CD4-positive, alpha-beta T cell (primary cell): Measurements from ENCODE around the gene DHRS13. TPM values are rescaled to one million over a fixed set of nuclear protein-coding genes. Genes with fewer than 3 reads are reported as not detected.
"Not testable (repeated sequence)": the region's sequence is repeated elsewhere in the genome, so short reads cannot be mapped to it uniquely, and the experiment has no call there.

ENCODE experiments used
- ATAC-seq: fragments of 200-7000 bp; cut with Tn5 transposase; one replicate; pipeline ENCODE4 v1.10.0; 2022; ENCODE audit warnings: mild to moderate bottlenecking; ENCODE audit not compliant: poor library complexity
- CTCF ChIA-PET: fragments of 350-600 bp; sonication (Branson Sonifier 250); formaldehyde crosslinking; loops from one replicate; lab custom pipeline; 2021; ENCODE audit warnings: antibody characterized with exemption, inconsistent platforms; lab: Charles Lee
- POLR2A ChIA-PET: fragments of 350-600 bp; sonication (Branson Sonifier 250); formaldehyde crosslinking; loops from one replicate; lab custom pipeline; 2021; ENCODE audit warnings: antibody characterized with exemption, inconsistent platforms; lab: Charles Lee
- DNase-seq, 14 experiments: peaks; one replicate each; pipeline ENCODE4 v3.0.0-alpha.2; 2013 to 2020; ENCODE audit warnings: mixed read lengths in 2 of 14
- H3K27ac ChIP-seq, 2 donors: one replicate each; pipeline versions ENCODE4 v1.5.1 to v1.7.0; 2013; ENCODE audit warnings: low read length in 2 of 2, low read depth in 1 of 2, mild to moderate bottlenecking in 1 of 2
- H3K27me3 ChIP-seq, 2 experiments: 1 replicate in 1 of 2; 2 replicates in 1 of 2; pipeline versions ENCODE4 v1.6.1 to v1.7.0; 2013; ENCODE audit warnings: low read length in 2 of 2, control low read depth in 1 of 2, mild to moderate bottlenecking in 1 of 2, moderate library complexity in 1 of 2; ENCODE audit not compliant: insufficient read depth in 2 of 2, control insufficient read depth in 1 of 2
- H3K36me3 ChIP-seq: one replicate; pipeline ENCODE4 v1.6.1; 2013; ENCODE audit warnings: low read length, control low read depth; ENCODE audit not compliant: insufficient read depth
- H3K4me1 ChIP-seq: one replicate; pipeline ENCODE4 v1.6.1; 2013; ENCODE audit warnings: low read length, control low read depth; ENCODE audit not compliant: insufficient read depth
- H3K4me3 ChIP-seq: one replicate; pipeline ENCODE4 v1.5.1; 2013; ENCODE audit warnings: mild to moderate bottlenecking, low read length, moderate library complexity
- H3K9me3 ChIP-seq, 2 experiments: 1 replicate in 1 of 2; 2 replicates in 1 of 2; pipeline versions ENCODE4 v1.6.1 to v1.7.0; 2013; ENCODE audit warnings: low read length in 2 of 2, mild to moderate bottlenecking in 2 of 2, control low read depth in 1 of 2, moderate library complexity in 1 of 2; ENCODE audit not compliant: control insufficient read depth in 1 of 2, insufficient read depth in 1 of 2
- H3K27ac Mint-ChIP-seq: one replicate; pipeline ENCODE4 v1.8.0; 2020; ENCODE audit warnings: mixed read lengths
- H3K27me3 Mint-ChIP-seq: one replicate; pipeline ENCODE4 v1.8.0; 2021; ENCODE audit warnings: mixed read lengths
- H3K36me3 Mint-ChIP-seq: one replicate; pipeline ENCODE4 v1.8.0; 2021; ENCODE audit warnings: low read depth, mixed read lengths
- H3K4me1 Mint-ChIP-seq: one replicate; pipeline ENCODE4 v1.8.0; 2021; ENCODE audit warnings: low read depth, mixed read lengths
- H3K4me3 Mint-ChIP-seq: one replicate; pipeline ENCODE4 v1.8.0; 2020; ENCODE audit warnings: mild to moderate bottlenecking, mixed read lengths
- H3K9me3 Mint-ChIP-seq: one replicate; pipeline ENCODE4 v1.8.0; 2020; ENCODE audit warnings: mixed read lengths
- CTCF ChIP-seq: fragments of 200-600 bp; IDR thresholded peaks from one replicate; pipeline ENCODE4 v1.8.0; 2022; ENCODE audit warnings: antibody characterized with exemption, mild to moderate bottlenecking
- intact Hi-C, 2 experiments: fragments of 100-400 bp; cut with DNase I in 1 of 2; cut with micrococcal nuclease in 1 of 2; formaldehyde crosslinking; loops; one replicate each; pipeline versions ENCODE4 v1.15.1 to v1.9.0; 2023 to 2025; cut with DNase I, micrococcal nuclease
- total RNA-seq, 174 experiments: library from RNA in 2 of 174; stranded (reverse) in 2 of 174; gene quantifications; one replicate each; pipeline ENCODE4 v1.2.3 and lab custom pipeline; 2021 to 2026

Gene DHRS13
- total RNA-seq, 2 experiments from 2014 or later, result 33.5 to 34.3 TPM

GRCh38 chr17:28893248-28894183, 9.4 kb downstream of the DHRS13 start:
- H3K9me3 ChIP-seq, intact Hi-C loops, H3K9me3 Mint-ChIP-seq, H3K27me3 Mint-ChIP-seq, H3K27me3 ChIP-seq: not testable (repeated sequence)
- peaks cover 58% of the 10 kb centered on the region for H3K4me1 Mint-ChIP-seq
- Histone ChIP-seq H3K4me1 (peaks cover 84% of the 10 kb centered on the region), H3K4me3 (peak overlapping the region; percentile 30), H3K27ac (peak overlapping the region; percentile 84 to 86), H3K36me3 (peaks cover 17% of the 10 kb centered on the region)
- DNase-seq (peak in 6 of 14 experiments; percentile 16 to 65 (median 30)), ATAC-seq (peak; percentile 34)
- peaks cover 53% of the 10 kb centered on the region for H3K36me3 Mint-ChIP-seq
- ChIA-PET POLR2A (interaction anchor here (0.6 to 2.4 kb wide), 10 partner anchors 9 to 724 kb away, joined by 3 to 14 read pairs (median 6); partner anchors contain the start of genes DHRS13, FAM222B, PHF12 and RPL23A), CTCF (interaction anchor here (0.7 to 3.7 kb wide), 8 partner anchors 10 to 166 kb away, joined by 3 to 25 read pairs (median 3); partner anchors contain the start of genes DHRS13, ERAL1 and TRAF4)
- H3K4me3 Mint-ChIP-seq, result peak overlapping the region; percentile 77
- peak overlapping the region; percentile 95 for H3K27ac Mint-ChIP-seq

- POLR2A ChIA-PET, result interaction anchor here (0.6 to 2.3 kb wide), 7 partner anchors 10 to 172 kb away, joined by 3 to 14 read pairs (median 6); partner anchors contain the start of genes DHRS13, PHF12 and RPL23A
Observed at GRCh38 chr17:28892024-28892423, 10.9 kb downstream of the DHRS13 start.

GRCh38 chr17:28891201-28891600, 11.7 kb downstream of the DHRS13 start:
- H3K4me3 Mint-ChIP-seq, result peak overlapping the region; percentile 38
- no peaks in the 10 kb centered on the region for H3K9me3 ChIP-seq
- intact Hi-C loops, result no loop called here
- no peaks in the 10 kb centered on the region for H3K9me3 Mint-ChIP-seq
- H3K36me3 ChIP-seq, result peaks cover 38% of the 10 kb centered on the region
- no peak for TF ChIP-seq CTCF
- H3K4me1 ChIP-seq, result peaks cover 76% of the 10 kb centered on the region
- H3K4me1 Mint-ChIP-seq, result peaks cover 42% of the 10 kb centered on the region
- H3K27me3 Mint-ChIP-seq, result no peaks in the 10 kb centered on the region
- ChIA-PET POLR2A (interaction anchor here (0.9 to 2.2 kb wide), 3 partner anchors 11 to 58 kb away, joined by 3 to 7 read pairs (median 5); no protein-coding TSS in a partner anchor), CTCF (no interaction called here)
- H3K4me3 ChIP-seq, result no peak overlapping the region
- ATAC-seq (no peak), DNase-seq (no peak)
- H3K27ac ChIP-seq, result no peak overlapping the region
- peak overlapping the region; percentile 95 for H3K27ac Mint-ChIP-seq
- H3K27me3 ChIP-seq, result no peaks in the 10 kb centered on the region
- H3K36me3 Mint-ChIP-seq, result peaks cover 55% of the 10 kb centered on the region

More at GRCh38 chr17:28892024-28892423, 10.9 kb downstream of the DHRS13 start:
- Mint-ChIP-seq H3K27ac (peak overlapping the region; percentile 95), H3K4me1 (peaks cover 50% of the 10 kb centered on the region), H3K36me3 (peaks cover 55% of the 10 kb centered on the region), H3K4me3 (peak overlapping the region; percentile 23), H3K27me3 (no peaks in the 10 kb centered on the region), H3K9me3 (no peaks in the 10 kb centered on the region)
- intact Hi-C loops, result no loop called here
- Histone ChIP-seq H3K36me3 (peaks cover 30% of the 10 kb centered on the region), H3K9me3 (no peaks in the 10 kb centered on the region), H3K4me1 (peaks cover 78% of the 10 kb centered on the region), H3K27ac (peak overlapping the region in 1 of 2 donors; percentile 18), H3K4me3 (no peak overlapping the region), H3K27me3 (no peaks in the 10 kb centered on the region)
- CTCF ChIA-PET, result interaction anchor here (1.2 to 3.7 kb wide), 3 partner anchors 11 to 165 kb away, joined by 3 to 25 read pairs (median 8); partner anchors contain the start of gene DHRS13
- ATAC-seq, result no peak
- no peak for TF ChIP-seq CTCF
- no peak for DNase-seq
